ENCODE measurements around the gene FAM90A1.
"Not testable (repeated sequence)": the region's sequence is repeated elsewhere in the genome, so short reads cannot be mapped to it uniquely, and the experiment has no call there.

Gene FAM90A1

DNA sequence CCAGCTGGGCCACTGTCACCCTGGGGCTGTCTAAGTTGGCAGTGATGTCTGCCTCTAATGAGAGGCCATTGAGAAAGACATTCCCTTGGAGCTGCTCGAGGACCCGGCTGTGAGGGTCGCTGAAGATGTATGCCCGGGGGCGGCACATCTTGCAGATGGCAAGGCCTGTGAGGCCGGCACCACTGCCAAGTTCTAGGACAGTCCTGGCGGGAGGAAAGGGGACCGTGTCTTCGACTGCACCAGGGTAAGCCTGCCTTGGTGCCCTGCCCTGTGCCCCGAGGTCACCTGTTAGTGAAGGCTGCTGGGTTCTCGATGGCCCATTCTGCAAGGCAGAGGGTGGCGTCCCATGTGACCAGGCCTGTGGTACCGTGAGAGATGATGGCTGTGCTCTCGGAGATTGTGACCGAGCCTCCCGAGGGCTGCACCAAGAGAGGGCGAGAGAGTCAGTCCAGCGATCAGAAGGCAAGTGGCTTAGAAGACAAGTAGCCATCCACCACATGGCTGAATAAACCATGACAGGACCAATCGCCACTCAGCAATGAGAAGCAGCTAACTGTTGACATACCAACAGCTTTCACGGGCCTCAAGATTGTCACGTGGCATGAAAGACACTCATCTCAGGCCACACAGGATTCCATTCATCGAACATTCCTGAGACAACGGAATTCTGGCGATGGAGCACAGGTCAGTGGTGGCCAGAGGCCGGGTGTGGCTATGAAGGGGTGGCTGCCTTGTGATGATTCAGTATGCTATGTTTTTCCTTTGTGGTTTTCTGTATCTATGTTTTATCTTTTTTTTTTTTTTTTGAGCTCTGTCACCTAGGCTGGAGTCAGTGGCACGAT, 8.1 kb upstream of the FAM90A1 start:
- DNase-seq (ENCODE audit: low read depth in 2 of 2): peak in 1 of 2 donors; percentile 76
- H3K4me3 ChIP-seq (replicated peaks in 1 of 2; ENCODE audit: low read depth in 2 of 2, low read length in 2 of 2): not testable (repeated sequence)

DNA sequence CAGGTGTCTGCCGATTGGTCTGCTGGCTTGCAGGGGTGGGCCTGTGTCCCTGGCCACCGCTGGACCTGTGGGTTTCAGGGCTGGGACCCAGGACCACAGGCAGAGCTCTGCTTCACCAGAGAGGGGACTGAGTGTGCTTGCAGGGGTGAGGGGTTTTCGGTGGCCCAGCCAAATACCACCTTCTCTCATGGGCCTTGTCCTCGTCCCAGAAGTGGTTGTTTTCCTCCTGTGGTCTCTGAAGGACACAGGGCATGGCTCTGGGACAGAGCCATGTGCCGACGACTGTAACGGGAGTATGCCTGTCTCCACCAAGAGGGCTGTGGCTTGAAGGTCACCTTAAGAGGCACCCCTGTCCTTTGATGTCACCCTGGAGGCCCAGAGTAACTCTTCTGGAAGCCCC, 7.3 kb upstream of the FAM90A1 start:
- not testable (repeated sequence) for DNase-seq (ENCODE audit: low read depth in 2 of 2); H3K4me3 ChIP-seq (replicated peaks in 1 of 2; ENCODE audit: low read depth in 2 of 2, low read length in 2 of 2)

DNA sequence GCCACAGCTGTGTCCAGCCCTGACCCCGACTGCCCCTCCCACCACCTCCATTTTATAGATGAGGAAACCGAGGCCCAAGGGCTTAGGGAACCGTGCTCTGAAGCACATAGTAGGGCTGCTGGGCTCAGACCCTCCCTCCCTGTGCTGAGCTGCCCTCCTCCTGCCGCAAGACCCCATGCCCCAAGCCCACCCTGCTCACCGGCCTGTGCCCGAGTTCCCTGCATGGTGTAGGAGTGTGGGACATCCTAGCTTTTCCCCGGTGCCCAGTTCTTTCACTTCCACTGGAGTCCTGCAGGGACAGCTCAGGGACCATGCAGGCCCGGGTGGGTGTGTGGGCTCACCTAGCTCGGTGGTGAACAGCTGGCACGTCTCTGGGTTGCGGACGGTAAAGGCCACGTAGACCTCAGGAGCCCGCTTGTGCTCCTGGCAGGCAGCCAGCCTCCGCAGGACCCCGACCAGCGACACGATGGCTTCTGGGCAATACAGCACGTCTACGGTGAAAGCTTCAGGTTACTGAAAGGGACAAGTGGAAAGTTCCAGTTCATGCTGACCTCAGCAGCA, 6.6 kb upstream of the FAM90A1 start:
- H3K4me3 ChIP-seq (replicated peaks in 1 of 2; ENCODE audit: low read depth in 2 of 2, low read length in 2 of 2); DNase-seq (ENCODE audit: low read depth in 2 of 2): not testable (repeated sequence)

DNA sequence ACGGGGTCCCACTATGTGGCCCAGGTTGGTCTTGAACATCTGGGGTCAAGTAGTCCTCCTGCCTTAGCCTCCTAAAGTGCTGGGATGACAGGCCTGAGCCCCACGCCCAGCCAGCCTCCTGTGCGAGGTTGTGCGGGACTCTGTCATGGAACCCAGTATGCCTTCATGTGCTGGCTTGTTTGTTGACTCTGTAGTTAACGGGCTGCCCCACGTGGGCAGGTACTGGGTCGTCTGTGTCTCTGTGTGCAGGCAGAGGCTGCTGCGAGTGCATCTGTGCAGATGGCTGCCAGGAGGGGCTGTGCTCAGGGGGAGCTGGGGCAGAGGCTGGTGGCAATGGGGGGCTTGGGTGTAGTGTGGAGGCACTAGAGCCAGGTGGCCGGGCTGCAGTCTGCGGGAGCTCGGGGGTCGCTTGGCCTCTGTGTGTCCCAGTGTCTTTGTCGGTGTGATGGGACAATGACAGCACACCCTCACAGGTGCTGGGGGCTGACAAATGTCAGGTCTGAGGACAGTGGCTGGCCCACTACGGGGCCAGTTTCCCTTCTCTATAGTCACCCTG, 6.0 kb upstream of the FAM90A1 start:
- DNase-seq (ENCODE audit: low read depth in 2 of 2); H3K4me3 ChIP-seq (replicated peaks in 1 of 2; ENCODE audit: low read depth in 2 of 2, low read length in 2 of 2): not testable (repeated sequence)

DNA sequence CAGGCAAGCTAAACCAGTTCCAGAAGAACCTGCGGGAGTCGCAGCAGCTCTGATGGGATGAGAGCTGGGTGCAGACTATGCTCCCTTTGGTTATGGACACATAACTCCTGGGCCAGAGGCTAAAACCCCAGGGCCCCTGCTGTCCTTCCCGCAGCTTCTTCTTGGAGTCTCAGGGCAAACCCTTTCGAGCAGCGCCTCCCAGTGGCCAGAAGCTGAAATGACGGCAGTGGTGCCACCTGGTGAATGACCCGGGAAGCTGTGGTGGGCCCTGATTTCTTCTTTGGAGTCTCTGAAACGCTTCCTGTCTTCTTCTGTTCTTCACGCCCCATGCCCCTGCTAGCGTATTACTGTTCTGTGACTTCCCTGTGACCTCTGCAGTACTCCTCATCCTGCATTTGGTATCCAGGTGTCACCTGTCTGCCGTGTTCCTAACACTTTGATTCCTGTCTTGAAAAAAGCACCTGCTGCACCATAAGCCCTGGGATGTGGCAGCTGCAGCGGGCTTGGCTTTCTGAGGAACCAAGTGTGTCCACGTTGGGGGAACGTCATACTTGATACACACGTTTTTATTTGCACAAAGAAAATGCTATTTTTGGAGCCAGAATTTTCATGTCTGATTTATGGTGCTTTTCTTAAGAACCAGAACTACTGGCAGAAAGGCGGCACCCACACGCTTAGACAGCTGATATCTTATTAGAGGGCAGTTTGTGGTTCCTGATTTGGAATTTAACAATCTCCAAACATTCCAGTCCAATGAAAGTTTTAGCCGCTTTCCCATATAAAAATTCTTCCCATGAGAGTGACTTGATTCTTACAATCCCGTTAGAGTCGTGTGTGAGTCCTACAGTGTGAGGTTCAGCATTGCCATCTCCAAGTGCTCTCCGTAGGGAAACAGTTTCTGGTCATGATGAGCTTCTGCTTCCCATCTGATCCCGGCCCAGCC, 4.5 kb upstream of the FAM90A1 start:
- DNase-seq (ENCODE audit: low read depth in 2 of 2): peak; percentile 33 to 62
- TF ChIP-seq, protein P1, sequence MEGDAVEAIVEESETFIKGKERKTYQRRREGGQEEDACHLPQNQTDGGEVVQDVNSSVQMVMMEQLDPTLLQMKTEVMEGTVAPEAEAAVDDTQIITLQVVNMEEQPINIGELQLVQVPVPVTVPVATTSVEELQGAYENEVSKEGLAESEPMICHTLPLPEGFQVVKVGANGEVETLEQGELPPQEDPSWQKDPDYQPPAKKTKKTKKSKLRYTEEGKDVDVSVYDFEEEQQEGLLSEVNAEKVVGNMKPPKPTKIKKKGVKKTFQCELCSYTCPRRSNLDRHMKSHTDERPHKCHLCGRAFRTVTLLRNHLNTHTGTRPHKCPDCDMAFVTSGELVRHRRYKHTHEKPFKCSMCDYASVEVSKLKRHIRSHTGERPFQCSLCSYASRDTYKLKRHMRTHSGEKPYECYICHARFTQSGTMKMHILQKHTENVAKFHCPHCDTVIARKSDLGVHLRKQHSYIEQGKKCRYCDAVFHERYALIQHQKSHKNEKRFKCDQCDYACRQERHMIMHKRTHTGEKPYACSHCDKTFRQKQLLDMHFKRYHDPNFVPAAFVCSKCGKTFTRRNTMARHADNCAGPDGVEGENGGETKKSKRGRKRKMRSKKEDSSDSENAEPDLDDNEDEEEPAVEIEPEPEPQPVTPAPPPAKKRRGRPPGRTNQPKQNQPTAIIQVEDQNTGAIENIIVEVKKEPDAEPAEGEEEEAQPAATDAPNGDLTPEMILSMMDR (IDR thresholded peaks at IDR 0.05; ENCODE audit: low read depth, low read length): peak; percentile 59
- not testable (repeated sequence) for H3K4me3 ChIP-seq (replicated peaks in 1 of 2; ENCODE audit: low read depth in 2 of 2, low read length in 2 of 2)

DNA sequence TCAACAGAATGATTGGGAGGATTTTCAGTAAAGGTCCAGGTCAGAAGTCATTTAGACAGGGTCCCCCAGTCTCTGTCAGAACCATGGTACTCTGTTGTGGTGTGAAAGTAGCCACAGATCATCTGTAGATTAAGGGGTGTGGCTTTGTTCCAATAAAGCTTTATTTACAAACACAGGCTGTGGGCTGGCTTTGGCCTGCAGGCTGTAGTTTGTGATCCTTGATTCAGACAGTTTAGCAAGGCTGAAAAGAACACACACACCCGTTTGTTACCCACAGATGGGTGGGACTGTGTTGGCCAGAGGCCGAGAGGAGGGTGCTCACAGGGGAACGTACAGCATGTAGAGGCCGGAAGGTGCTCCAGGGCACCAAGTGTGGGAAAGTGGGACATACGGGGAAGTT, 3.6 kb upstream of the FAM90A1 start:
- not testable (repeated sequence) for H3K4me3 ChIP-seq (replicated peaks in 1 of 2; ENCODE audit: low read depth in 2 of 2, low read length in 2 of 2); DNase-seq (ENCODE audit: low read depth in 2 of 2)

DNA sequence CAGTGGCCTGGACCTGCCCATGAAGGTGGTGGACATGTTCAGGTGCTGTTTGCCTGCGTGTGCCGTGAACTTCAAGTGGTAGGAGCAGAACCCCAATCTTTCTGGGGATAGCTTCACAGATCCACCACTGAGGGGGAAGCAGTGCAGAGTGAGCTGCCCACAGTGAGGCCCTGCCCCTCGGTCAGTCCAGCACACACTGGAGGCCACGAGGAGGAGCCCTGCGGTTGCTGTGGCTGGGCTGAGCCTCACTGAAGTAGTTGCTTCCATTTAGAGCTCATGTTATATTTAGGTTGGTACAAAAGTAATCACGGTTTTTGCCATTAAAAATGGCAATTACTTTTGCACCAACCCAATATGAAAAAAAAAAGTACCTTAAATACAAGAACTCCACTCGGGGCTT, 2.1 kb upstream of the FAM90A1 start:
- not testable (repeated sequence) for DNase-seq (ENCODE audit: low read depth in 2 of 2); H3K4me3 ChIP-seq (replicated peaks in 1 of 2; ENCODE audit: low read depth in 2 of 2, low read length in 2 of 2)

DNA sequence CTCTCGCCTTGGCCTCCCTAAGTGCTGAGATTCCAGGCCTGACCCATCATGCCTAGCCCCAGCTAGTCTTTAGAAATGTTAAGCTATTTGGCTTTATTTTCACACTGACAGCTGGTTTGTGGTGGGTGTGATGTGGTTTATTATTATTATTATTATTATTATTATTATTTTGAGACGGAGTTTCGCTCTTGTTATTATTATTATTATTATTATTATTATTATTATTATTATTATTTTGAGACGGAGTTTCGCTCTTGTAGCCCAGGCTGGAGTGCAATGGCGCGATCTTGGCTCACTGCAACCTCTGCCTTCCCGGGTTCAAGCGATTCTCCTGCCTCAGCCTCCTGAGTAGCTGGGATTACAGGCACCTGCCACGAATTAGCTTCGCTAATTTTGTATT, 1.2 kb upstream of the FAM90A1 start:
- not testable (repeated sequence) for DNase-seq (ENCODE audit: low read depth in 2 of 2); H3K4me3 ChIP-seq (replicated peaks in 1 of 2; ENCODE audit: low read depth in 2 of 2, low read length in 2 of 2)

DNA sequence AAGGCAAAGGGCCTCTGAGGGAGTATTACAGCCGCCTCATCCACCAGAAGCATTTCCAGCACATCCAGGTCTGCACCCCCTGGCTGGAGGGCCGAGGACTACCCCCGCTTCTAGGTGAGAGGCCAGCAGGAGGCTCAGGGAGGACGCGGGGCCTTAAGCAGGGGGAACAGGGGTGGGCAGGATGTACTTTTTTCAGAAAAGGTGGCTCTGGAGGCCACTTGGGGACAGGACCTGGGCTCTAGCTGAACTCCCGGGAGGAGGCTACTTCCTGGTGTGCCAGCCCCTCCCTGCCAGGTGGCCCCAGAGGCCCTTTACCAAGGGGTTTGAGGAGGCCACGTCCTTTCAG, 287 bp upstream of the FAM90A1 start:
- peak overlapping the region; percentile 22 to 33 for H3K4me3 ChIP-seq (replicated peaks in 1 of 2; ENCODE audit: low read depth in 2 of 2, low read length in 2 of 2)
- not testable (repeated sequence) for DNase-seq (ENCODE audit: low read depth in 2 of 2)

DNA sequence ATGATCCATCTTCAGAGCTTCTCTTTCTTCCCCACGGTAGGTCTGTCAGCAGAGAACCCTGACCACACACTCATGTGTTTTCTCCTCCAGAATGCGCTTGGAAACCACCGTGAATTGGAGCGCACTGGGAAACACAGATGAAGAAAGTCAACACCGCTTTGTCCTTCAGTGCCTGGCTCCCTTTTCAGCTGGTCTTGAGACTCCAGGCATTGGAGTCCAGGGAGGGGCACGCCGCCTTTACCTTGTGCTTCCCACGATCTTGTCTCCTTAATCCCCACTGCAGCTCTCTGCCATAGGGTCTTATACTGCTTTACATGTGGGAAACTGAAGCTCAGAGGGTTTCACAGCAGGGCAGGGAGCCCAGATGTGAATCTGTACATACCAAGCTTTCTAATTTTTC, 1.1 kb downstream of the FAM90A1 start:
- DNase-seq (ENCODE audit: low read depth in 2 of 2): no peak
- H3K4me3 ChIP-seq (replicated peaks in 1 of 2; ENCODE audit: low read depth in 2 of 2, low read length in 2 of 2): no peak overlapping the region
- TF ChIP-seq, protein P1 (IDR thresholded peaks at IDR 0.05; ENCODE audit: low read depth, low read length): no peak

DNA sequence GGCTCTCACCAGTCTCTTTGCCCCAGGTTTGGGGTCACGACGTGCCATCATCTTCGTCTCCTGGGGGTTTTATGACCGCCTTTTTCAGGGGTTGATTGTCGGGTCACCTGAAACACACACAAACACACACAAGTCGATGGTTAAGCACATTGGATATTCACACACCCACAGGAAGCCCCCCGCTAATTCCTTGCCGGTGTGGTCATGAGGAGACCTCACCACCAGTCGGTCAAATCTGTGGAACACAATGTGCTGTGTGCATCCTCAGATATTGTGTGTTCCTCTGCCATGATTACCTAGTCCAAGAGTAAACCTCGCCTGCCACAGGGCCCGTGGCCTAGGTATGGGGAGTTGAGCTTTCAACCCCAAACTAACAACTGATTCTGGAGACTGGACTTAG, 2.6 kb downstream of the FAM90A1 start:
- not testable (repeated sequence) for H3K4me3 ChIP-seq (replicated peaks in 1 of 2; ENCODE audit: low read depth in 2 of 2, low read length in 2 of 2); DNase-seq (ENCODE audit: low read depth in 2 of 2)

DNA sequence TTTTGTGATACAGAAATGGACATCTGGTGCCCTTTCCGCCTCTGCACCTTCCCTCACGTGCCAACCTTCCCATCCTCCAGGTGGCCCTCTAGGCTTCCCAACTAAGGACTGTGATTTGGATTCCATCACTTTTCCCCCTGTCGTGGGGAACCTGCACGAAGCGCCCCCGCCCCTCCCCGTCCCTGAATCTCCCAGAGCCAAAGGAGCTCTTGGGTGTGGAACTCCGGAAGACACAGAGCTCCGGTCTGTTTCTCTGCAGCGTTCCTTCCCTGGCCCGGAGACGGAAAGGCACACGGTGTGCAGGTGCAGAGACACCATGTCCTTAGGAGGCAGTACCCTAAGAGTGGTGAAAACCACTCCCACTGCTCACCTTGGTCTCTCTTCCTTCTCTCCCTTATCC, 3.8 kb downstream of the FAM90A1 start:
- H3K4me3 ChIP-seq (replicated peaks in 1 of 2; ENCODE audit: low read depth in 2 of 2, low read length in 2 of 2); DNase-seq (ENCODE audit: low read depth in 2 of 2): not testable (repeated sequence)

DNA sequence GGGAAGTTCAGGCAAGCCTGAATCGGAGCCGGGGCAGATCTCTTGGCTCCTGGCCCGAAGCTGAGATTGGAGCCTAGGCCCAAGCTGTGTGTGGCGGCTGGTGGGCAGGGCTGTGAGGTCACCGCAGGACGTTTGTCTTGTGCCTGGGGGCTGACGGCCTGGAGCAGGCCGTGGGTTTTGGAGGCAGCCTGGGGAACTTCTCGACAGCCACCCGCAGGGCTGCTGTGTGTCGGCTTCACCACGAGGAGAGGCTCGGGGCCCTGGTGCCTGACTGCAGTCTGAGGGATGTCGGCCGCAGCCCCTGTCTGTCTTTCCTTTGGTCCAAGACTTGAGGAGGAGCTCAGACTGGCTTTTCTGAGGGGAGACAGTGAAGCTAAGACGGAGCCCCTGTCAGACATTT, 5.1 kb downstream of the FAM90A1 start:
- DNase-seq (ENCODE audit: low read depth in 2 of 2); H3K4me3 ChIP-seq (replicated peaks in 1 of 2; ENCODE audit: low read depth in 2 of 2, low read length in 2 of 2): not testable (repeated sequence)

DNA sequence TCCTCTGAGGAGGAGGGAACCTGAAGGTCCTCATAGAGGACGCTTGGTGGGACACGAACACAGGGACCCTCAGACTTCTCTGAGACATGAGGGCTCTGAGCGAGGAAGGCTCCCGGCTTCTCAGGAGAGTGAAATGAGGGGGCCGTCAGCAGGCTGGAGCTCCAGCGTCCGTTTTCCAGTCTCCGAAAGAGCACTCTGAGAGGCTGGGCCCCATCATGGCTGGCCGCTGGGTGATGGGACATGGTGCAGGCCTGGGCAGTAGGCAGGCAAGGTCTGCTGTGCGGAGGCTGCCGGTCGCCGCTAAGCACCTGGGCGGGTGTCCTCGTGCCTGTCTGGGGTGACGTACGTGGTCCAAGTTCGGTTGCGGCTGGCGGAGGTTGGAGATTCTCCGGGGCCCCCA, 5.6 kb downstream of the FAM90A1 start:
- not testable (repeated sequence) for DNase-seq (ENCODE audit: low read depth in 2 of 2); H3K4me3 ChIP-seq (replicated peaks in 1 of 2; ENCODE audit: low read depth in 2 of 2, low read length in 2 of 2)

DNA sequence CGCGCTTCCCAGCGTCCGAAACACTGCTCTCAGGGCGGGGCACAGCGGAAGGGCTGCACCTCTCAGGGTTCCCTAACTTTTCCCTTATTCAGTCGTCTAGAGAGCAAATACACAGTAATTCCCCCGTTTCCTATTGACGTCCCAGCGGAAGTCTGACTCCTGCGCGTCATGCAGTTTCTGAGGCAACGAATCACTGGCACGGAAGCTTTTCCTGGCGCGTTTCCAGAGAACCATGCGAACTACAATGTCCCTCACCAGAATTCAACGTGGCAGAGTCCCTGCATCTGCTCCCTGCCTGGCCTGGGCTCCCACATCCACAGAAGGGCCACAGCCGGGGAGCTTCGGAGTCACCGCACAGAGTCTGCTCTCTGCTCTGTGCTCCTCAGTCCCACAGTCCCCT, 6.0 kb downstream of the FAM90A1 start:
- peak in 1 of 2 donors; percentile 13 for DNase-seq (ENCODE audit: low read depth in 2 of 2)
- H3K4me3 ChIP-seq (replicated peaks in 1 of 2; ENCODE audit: low read depth in 2 of 2, low read length in 2 of 2): not testable (repeated sequence)
